Measurements from ENCODE around the gene DDO. TPM values are rescaled to one million over a fixed set of nuclear protein-coding genes. Genes with fewer than 3 reads are reported as not detected.

The DDO gene
- total RNA-seq, 4 donors from 2014 or later, result 0.88 to 3.3 (median 0.97) TPM; not detected in 1

DNA sequence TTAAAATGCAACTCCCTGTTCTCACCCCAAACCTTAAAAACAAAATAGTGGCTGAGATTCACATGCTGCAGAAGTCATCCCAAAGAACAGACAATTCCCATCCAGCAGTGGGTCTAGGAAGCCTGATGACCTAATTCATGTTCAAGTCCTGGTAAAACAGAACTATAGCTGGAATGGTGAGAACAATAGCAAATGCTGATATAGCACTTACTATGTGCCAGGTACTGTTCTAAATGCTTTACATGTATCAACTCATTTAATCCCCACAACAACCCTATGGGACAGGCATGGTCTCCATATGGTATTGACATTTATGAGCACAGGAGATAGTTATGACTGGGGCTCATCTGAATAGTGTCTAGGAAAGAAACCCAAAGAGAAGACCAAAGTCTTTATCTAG lies 5.6 kb downstream of the DDO start:
- intact Hi-C loops (cut with DNase I; ENCODE audit: low total_unique reads), result no loop called here

DNA sequence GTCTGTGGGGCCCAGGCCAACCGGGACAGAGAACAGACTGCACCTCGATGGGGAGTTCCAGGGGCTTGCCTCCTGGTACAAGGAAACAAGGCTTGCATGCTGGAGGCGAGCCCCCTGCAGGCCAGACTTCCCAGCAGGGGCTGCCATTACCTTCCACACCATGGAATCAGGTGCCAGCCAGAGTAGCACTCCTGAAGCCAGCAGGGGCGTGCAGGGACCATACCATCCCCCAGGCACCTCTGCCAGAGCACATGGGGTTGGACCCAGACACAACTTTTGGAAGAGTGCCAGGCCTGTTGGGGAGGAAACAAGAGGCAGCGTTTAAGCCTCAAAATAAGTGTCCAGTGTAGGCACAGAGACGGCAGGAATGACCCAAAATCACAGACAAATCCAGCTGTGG lies 6.5 kb downstream of the DDO start:
- Histone ChIP-seq H3K27ac (no peak overlapping the region), H3K9me3 (no peaks in the 10 kb centered on the region), H3K4me3 (no peak overlapping the region), H3K27me3 (no peaks in the 10 kb centered on the region), H3K4me1 (no peaks in the 10 kb centered on the region), H3K36me3 (no peaks in the 10 kb centered on the region)
- no peak for DNase-seq
- TF ChIP-seq POLR2A (IDR thresholded peaks at IDR 0.05), result no peak
- TF ChIP-seq, protein P1, sequence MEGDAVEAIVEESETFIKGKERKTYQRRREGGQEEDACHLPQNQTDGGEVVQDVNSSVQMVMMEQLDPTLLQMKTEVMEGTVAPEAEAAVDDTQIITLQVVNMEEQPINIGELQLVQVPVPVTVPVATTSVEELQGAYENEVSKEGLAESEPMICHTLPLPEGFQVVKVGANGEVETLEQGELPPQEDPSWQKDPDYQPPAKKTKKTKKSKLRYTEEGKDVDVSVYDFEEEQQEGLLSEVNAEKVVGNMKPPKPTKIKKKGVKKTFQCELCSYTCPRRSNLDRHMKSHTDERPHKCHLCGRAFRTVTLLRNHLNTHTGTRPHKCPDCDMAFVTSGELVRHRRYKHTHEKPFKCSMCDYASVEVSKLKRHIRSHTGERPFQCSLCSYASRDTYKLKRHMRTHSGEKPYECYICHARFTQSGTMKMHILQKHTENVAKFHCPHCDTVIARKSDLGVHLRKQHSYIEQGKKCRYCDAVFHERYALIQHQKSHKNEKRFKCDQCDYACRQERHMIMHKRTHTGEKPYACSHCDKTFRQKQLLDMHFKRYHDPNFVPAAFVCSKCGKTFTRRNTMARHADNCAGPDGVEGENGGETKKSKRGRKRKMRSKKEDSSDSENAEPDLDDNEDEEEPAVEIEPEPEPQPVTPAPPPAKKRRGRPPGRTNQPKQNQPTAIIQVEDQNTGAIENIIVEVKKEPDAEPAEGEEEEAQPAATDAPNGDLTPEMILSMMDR (IDR thresholded peaks at IDR 0.05), result no peak
- intact Hi-C loops (cut with DNase I; ENCODE audit: low total_unique reads), result no loop called here

More for the DNA sequence above, 5.6 kb downstream of the DDO start:
- Histone ChIP-seq H3K27me3 (no peaks in the 10 kb centered on the region), H3K4me3 (no peak overlapping the region), H3K27ac (no peak overlapping the region), H3K36me3 (no peaks in the 10 kb centered on the region), H3K4me1 (peaks cover 0 to 7% of the 10 kb centered on the region in 2 donors), H3K9me3 (no peaks in the 10 kb centered on the region)
- DNase-seq, result no peak
- TF ChIP-seq, protein P1 (IDR thresholded peaks at IDR 0.05), result no peak
- TF ChIP-seq POLR2A (IDR thresholded peaks at IDR 0.05), result no peak

DNA sequence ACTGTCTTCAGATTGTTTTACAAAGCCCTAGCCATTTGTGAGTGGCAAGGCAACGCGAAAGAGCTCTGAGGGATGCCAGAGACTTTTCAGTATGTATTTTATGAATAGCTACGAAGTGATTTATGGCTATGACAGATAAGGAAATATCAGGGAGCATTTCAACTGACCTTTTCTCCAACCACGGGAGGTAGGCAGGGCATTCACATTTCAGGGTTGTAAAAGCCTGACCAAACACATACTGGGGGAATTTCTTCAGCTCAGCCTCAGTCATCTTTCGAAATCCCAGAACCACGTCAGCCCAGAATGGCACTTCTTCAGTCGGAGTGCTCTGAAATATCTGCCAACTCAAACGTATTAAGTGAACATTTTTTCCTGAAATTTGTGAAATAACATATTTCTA lies 10.8 kb downstream of the DDO start:
- TF ChIP-seq, protein P1 (IDR thresholded peaks at IDR 0.05), result no peak
- no peak for TF ChIP-seq POLR2A (IDR thresholded peaks at IDR 0.05)
- Histone ChIP-seq H3K27me3 (no peaks in the 10 kb centered on the region), H3K9me3 (no peaks in the 10 kb centered on the region), H3K4me3 (no peak overlapping the region), H3K27ac (no peak overlapping the region), H3K4me1 (no peaks in the 10 kb centered on the region), H3K36me3 (no peaks in the 10 kb centered on the region)
- no peak for DNase-seq
- intact Hi-C loops (cut with DNase I; ENCODE audit: low total_unique reads), result no loop called here

DNA sequence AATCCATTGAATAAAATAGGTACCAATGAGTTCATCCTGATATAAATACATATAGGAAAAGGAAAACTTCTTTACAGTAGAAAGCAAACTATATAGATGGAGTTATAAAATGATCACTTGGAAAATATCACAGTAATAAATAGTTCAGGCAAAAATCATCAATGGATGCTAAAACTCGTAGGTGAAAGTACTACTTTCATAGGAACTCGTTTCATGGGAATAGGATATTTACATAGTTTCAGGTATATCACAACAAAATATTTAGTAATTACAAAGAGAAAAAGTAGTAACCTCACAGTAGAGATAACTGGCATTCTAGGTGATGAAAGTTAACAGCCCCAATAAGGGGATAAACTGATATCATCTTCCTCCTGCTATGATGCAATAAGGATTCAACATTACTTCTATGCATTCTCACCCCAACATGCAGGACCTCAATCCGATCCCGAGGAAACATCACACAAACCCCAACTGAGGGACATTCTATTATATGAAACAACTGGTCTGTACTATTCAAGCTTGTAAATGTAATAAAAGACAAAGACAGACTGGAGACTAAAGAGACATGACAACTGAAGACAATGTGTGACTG lies 13.7 kb downstream of the DDO start:
- Histone ChIP-seq H3K27ac (no peak overlapping the region), H3K4me1 (no peaks in the 10 kb centered on the region), H3K27me3 (no peaks in the 10 kb centered on the region), H3K4me3 (no peak overlapping the region), H3K36me3 (no peaks in the 10 kb centered on the region), H3K9me3 (no peaks in the 10 kb centered on the region)
- intact Hi-C loops (cut with DNase I; ENCODE audit: low total_unique reads), result no loop called here
- no peak for DNase-seq
- TF ChIP-seq, protein P1 (IDR thresholded peaks at IDR 0.05), result no peak
- no peak for TF ChIP-seq POLR2A (IDR thresholded peaks at IDR 0.05)

DNA sequence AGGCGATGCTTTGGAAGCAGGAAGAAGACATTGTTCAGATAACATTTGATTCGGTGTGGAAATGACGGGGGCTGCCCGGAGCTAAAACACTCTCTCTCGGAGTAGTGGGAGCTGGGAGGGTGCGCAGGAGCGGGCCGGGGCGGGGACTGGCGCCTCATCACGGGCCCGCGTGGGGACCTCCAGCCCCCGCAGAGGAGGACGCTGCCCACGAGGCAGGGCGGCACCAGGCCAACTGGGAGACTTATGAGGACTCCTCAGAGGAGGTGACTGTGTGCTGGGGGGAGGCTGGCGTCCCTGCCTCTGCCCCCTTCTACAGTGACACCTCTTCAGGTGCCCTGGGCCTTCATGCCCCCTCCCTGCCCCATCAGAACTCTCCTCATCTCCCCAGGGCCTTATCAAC lies 15.2 kb downstream of the DDO start:
- H3K27ac ChIP-seq, result peak overlapping the region; percentile 64 to 68
- TF ChIP-seq, protein P1 (IDR thresholded peaks at IDR 0.05), result no peak
- TF ChIP-seq POLR2A (IDR thresholded peaks at IDR 0.05), result no peak
- intact Hi-C loops (cut with DNase I; ENCODE audit: low total_unique reads), result no loop called here
- H3K27me3 ChIP-seq, result no peaks in the 10 kb centered on the region
- H3K4me3 ChIP-seq, result peak overlapping the region; percentile 36 to 44
- H3K4me1 ChIP-seq, result no peaks in the 10 kb centered on the region
- no peaks in the 10 kb centered on the region for H3K9me3 ChIP-seq
- DNase-seq, result peak in 1 of 2 donors; percentile 36
- no peaks in the 10 kb centered on the region for H3K36me3 ChIP-seq
